ENCODE data around the gene BACH2.

- TF ChIP-seq POLR2AphosphoS5 (IDR thresholded peaks at IDR 0.05; ENCODE audit: low read depth) = no peak
- TF ChIP-seq CTCF (IDR thresholded peaks at IDR 0.05; ENCODE audit: insufficient read depth, low read length) = no peak
- TF ChIP-seq SPI1 (IDR thresholded peaks at IDR 0.05; ENCODE audit: borderline replicate concordance, low read depth) = no peak
- no peak for TF ChIP-seq REST (IDR thresholded peaks at IDR 0.05; ENCODE audit: insufficient replicate concordance, low read depth)
- no peak for TF ChIP-seq GABPA (IDR thresholded peaks at IDR 0.05; ENCODE audit: low read depth)
Measured at GRCh38 chr6:90144396-90144795, 152.2 kb downstream of the BACH2 start.
